GM12878 (cell line): ENCODE results near the gene ADRA2B. TPM values are rescaled to one million over a fixed set of nuclear protein-coding genes. Genes with fewer than 3 reads are reported as not detected.

ENCODE experiments used
- ATAC-seq: fragments of 200-7000 bp; cut with Tn5 transposase; 3 replicates; pipeline ENCODE4 v1.9.1; 2020; ENCODE audit warnings: mild to moderate bottlenecking, moderate library complexity
- BruUV-seq: library from RNA; stranded (reverse); fragments of 400-500 nt; replicated peaks from 2 replicates; lab custom pipeline; 2021; lab: Mats Ljungman, UMichigan
- CTCF ChIA-PET: fragments of 300-600 bp; sonication (Branson Sonifier 250); formaldehyde crosslinking; extraction: SDS; loops from one replicate; lab custom pipeline; 2021; ENCODE audit warnings: inconsistent platforms; lab: Yijun Ruan, JAX
- POLR2A ChIA-PET: fragments of 350-600 bp; formaldehyde crosslinking; extraction: SDS; loops from one replicate; lab custom pipeline; 2021; ENCODE audit warnings: inconsistent platforms; lab: Charles Lee
- RAD21 ChIA-PET: fragments of 300-600 bp; sonication (Branson Sonifier 250); formaldehyde crosslinking; loops from one replicate; lab custom pipeline; 2023; ENCODE audit warnings: antibody characterized with exemption; ENCODE audit not compliant: unreplicated experiment; lab: Charles Lee
- SMC1A ChIA-PET: fragments of 300-600 bp; sonication (Branson Sonifier 250); formaldehyde crosslinking; loops from one replicate; lab custom pipeline; 2023; ENCODE audit not compliant: unreplicated experiment, uncharacterized antibody; lab: Charles Lee
- DNase-seq: peaks from one replicate; pipeline ENCODE4 v3.0.0-alpha.2; 2011; ENCODE audit warnings: low read depth, low spot score
- FAIRE-seq: peaks from 3 replicates; lab custom pipeline; 2011; peaks lifted over from hg19 to GRCh38; lab: Jason Lieb, UNC
- H2AFZ ChIP-seq: 2 replicates; pipeline ENCODE4 v1.6.0; 2011; ENCODE audit warnings: low read depth, low read length, control low read depth; ENCODE audit not compliant: control insufficient read depth
- H3K27ac ChIP-seq: 2 replicates; pipeline ENCODE4 v1.5.1; 2011; ENCODE audit warnings: control low read depth; ENCODE audit not compliant: control insufficient read depth, insufficient read depth
- H3K27me3 ChIP-seq, 2 experiments: replicated peaks in 1 of 2; 2 replicates each; pipeline versions ENCODE4 v1.6.0 to v1.6.1; 2011; ENCODE audit warnings: low read length in 1 of 2; ENCODE audit not compliant: control insufficient read depth in 2 of 2, insufficient read depth in 2 of 2
- H3K36me3 ChIP-seq, 2 experiments: 2 replicates each; pipeline ENCODE4 v1.5.1; 2011; ENCODE audit warnings: low read length in 1 of 2; ENCODE audit not compliant: control insufficient read depth in 2 of 2, insufficient read depth in 2 of 2
- H3K4me1 ChIP-seq: 2 replicates; pipeline ENCODE4 v1.6.1; 2011; ENCODE audit warnings: mild to moderate bottlenecking, low read length, moderate library complexity, mixed read lengths; ENCODE audit not compliant: control insufficient read depth, insufficient read depth
- H3K4me2 ChIP-seq: 2 replicates; pipeline ENCODE4 v1.6.0; 2011; ENCODE audit warnings: control low read depth; ENCODE audit not compliant: control insufficient read depth, insufficient read depth
- H3K4me3 ChIP-seq: fragments of 200-600 bp; sonication (generic); 2 replicates; pipeline ENCODE4 v1.5.1; 2016
- H3K79me2 ChIP-seq: 2 replicates; pipeline ENCODE4 v1.6.0; 2011; ENCODE audit warnings: low read length; ENCODE audit not compliant: control insufficient read depth, insufficient read depth
- H3K9ac ChIP-seq: 2 replicates; pipeline ENCODE4 v1.8.0; 2011; ENCODE audit warnings: low read length, control low read depth, mixed read lengths; ENCODE audit not compliant: control insufficient read depth, insufficient read depth
- H3K9me3 ChIP-seq: replicated peaks from 3 replicates; pipeline ENCODE4 v1.5.1; 2011; ENCODE audit warnings: mild to moderate bottlenecking, low read length; ENCODE audit not compliant: control insufficient read depth, insufficient read depth
- H4K20me1 ChIP-seq: 2 replicates; pipeline ENCODE4 v1.6.0; 2011; ENCODE audit not compliant: control insufficient read depth, insufficient read depth
- NFYB ChIP-seq: IDR thresholded peaks from 2 replicates; pipeline ENCODE4 v1.6.1; 2011; ENCODE audit warnings: low read depth, mild to moderate bottlenecking, low read length, improper control_type of control experiment, moderate library complexity; ENCODE audit not compliant: insufficient read depth
- SMARCA5 ChIP-seq: fragments of 450-650 bp; IDR thresholded peaks from 2 replicates; pipeline ENCODE4 v1.6.1; 2017; ENCODE audit warnings: mild to moderate bottlenecking
- SUZ12 ChIP-seq: fragments of 200-600 bp; sonication (generic); IDR thresholded peaks from one replicate; pipeline ENCODE4 v1.6.1; 2018; ENCODE audit warnings: antibody characterized with exemption, mild to moderate bottlenecking; ENCODE audit not compliant: unreplicated experiment
- YBX1 ChIP-seq: fragments of 450-650 bp; IDR thresholded peaks from 2 replicates; pipeline ENCODE4 v1.6.1; 2016; ENCODE audit warnings: antibody characterized with exemption
- ZNF24 ChIP-seq: fragments of 450-650 bp; IDR thresholded peaks from 2 replicates; pipeline ENCODE4 v1.6.1; 2017; ENCODE audit warnings: antibody characterized with exemption, mild to moderate bottlenecking
- WGBS: methylation state at CpG from one replicate; pipeline ENCODE4 v1.1.6; 2016; ENCODE audit warnings: low lambda C conversion rate; ENCODE audit not compliant: insufficient replicate concordance, insufficient coverage; ENCODE audit errors: missing lambda C conversion rate; 5-methylcytosine and 5-hydroxymethylcytosine counted together
- in situ Hi-C: fragments of 300-500 bp; cut with MboI; formaldehyde crosslinking; loops from 9 replicates; pipeline ENCODE4 v1.14.3; 2018; ENCODE audit warnings: mixed read lengths
- intact Hi-C: fragments of 100-400 bp; cut with micrococcal nuclease; formaldehyde crosslinking; loops from one replicate; pipeline ENCODE4 v1.14.2; 2022; ENCODE audit not compliant: unreplicated experiment
- polyA plus RNA-seq, 11 experiments: library from polyadenylated mRNA; depleted of rRNA in 4 of 11; unstranded in 6 of 11; stranded (reverse) in 5 of 11; fragments of >200 nt; fragmentation: Nextera tagmentation in 4 of 11; fragmentation: Illumina TruSeq in 1 of 11; extraction: Ambion mirVana in 4 of 11; extraction: Trizol in 1 of 11; gene quantifications; 1 replicate in 1 of 11; 2 replicates in 10 of 11; pipeline versions ENCODE4 v1.2.1 to v1.2.3, GENCODE V29; 2011 to 2016; ENCODE audit warnings: inconsistent platforms in 2 of 11, missing spikeins in 2 of 11, low read depth in 1 of 11
- total RNA-seq, 4 experiments: library from RNA; depleted of rRNA in 3 of 4; stranded (reverse); fragments of >200 nt in 3 of 4; fragmentation: Illumina TruSeq in 1 of 4; extraction: Trizol in 1 of 4; gene quantifications; 2 replicates each; pipeline versions ENCODE4 v1.2.1 to v1.2.3, GENCODE V29; 2013 to 2021
- TF ChIP-seq, protein P1 (sequence below): fragments of 450-650 bp; formaldehyde crosslinking; IDR thresholded peaks from 2 replicates; pipeline ENCODE4 v1.4.0; 2022; ENCODE audit warnings: mild to moderate bottlenecking, moderate library complexity
- TF ChIP-seq, protein P2 (sequence below): fragments of 450-650 bp; IDR thresholded peaks from 2 replicates; pipeline ENCODE4 v1.6.1; 2016; ENCODE audit warnings: mild to moderate bottlenecking
- TF ChIP-seq, protein P3 (sequence below): IDR thresholded peaks from 2 replicates; pipeline ENCODE4 v1.6.1; 2012; ENCODE audit warnings: improper control_type of control experiment, low read depth, low read length; ENCODE audit not compliant: insufficient replicate concordance

The ADRA2B gene
- total and polyA plus RNA-seq, 10 of the 15 experiments (the other 5 are each of a cell fraction or from before 2014, with no cell fraction given): 0.01 to 0.10 (median 0.04) TPM; not detected in 6

DNA sequence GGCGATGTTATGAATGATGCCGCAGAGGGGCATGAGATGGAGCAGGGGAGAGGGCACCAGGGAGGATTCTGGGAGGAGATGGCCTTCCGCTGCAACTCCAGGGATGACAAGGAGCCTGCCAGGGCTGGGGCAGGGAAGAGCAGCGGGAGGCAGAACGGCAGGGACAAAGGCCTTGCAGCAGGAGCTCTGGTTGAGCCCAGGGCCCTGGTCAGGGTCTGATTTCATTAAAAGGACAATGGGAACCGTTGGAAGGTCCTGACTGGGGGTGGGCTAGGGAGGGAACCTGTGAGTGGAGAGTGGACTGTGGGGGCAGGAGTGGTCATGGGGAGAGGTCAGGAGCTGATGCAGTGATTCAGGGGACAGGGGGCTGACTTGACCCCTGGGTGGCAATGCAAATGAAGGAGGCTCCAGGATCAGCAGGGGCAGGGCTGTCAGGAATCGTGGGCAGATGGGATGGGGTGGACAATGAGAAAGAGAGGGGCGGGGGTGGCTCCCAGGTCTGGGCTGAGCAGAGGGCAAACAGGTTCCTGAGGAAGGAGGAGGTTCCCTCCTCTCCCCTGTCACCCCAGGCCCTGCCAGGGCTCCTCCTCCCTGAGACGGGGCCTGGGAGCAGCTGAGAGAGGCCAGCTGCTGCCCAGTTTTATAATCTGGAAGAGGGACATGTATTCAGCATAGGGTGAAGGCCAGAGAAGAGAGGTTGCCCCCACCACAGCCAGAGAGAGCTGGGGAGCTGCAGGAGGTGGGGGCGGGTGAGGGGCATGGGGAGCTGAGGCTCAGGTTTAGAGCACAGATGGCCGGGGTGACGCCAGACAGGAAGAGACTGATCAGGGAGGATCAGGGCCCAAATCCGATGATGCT lies 36.2 kb upstream of the ADRA2B start (continued):
- no peak for TF ChIP-seq NFYB
- TF ChIP-seq, protein P1, sequence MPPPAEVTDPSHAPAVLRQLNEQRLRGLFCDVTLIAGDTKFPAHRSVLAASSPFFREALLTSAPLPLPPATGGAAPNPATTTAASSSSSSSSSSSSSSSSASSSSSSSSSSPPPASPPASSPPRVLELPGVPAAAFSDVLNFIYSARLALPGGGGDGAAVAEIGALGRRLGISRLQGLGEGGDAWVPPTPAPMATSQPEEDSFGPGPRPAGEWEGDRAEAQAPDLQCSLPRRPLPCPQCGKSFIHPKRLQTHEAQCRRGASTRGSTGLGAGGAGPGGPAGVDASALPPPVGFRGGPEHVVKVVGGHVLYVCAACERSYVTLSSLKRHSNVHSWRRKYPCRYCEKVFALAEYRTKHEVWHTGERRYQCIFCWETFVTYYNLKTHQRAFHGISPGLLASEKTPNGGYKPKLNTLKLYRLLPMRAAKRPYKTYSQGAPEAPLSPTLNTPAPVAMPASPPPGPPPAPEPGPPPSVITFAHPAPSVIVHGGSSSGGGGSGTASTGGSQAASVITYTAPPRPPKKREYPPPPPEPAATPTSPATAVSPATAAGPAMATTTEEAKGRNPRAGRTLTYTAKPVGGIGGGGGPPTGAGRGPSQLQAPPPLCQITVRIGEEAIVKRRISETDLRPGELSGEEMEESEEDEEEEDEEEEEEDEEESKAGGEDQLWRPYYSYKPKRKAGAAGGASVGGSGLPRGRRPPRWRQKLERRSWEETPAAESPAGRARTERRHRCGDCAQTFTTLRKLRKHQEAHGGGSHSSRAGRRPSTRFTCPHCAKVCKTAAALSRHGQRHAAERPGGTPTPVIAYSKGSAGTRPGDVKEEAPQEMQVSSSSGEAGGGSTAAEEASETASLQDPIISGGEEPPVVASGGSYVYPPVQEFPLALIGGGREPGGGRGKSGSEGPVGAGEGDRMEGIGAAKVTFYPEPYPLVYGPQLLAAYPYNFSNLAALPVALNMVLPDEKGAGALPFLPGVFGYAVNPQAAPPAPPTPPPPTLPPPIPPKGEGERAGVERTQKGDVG (CRISPR knock-in tag): no peak

DNA sequence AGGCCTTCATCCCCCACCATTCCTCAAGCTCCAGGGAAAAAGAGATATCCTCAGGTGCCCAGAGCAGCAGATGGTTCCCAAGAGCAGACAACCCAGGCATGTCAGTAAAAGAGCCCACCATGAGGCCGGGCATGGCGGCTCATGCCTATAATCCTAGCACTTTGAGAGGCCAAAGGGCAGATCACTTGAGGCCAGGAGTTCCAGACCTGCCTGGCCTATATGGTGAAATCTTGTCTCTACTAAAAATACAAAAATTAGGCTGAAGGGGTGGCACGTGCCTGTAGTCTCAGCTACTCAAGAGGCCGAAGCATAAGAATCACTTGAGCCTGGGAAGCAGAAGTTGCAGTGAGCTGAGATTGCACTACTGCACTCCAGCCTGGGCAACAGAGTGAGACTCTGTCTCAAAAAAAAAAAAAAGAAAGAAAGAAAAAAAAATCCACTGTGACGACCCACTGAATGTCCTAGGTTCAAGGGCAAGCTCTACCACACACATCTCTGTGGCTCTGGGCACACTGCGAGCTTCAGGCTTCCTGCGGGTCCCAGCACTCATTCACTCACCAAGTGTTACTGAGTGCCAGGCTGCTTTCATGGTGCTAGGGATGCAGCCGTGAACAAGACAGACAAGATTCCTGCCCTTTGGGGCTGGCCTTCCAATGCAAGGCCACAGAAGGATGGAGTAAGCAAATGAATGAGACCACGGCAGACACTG lies 35.4 kb upstream of the ADRA2B start:
- Histone ChIP-seq H3K4me1 (peaks cover 36% of the 10 kb centered on the region), H4K20me1 (no peaks in the 10 kb centered on the region), H3K27me3 (no peaks in the 10 kb centered on the region), H3K9ac (no peak overlapping the region), H2AFZ (no peak overlapping the region), H3K9me3 (no peaks in the 10 kb centered on the region), H3K4me3 (no peak overlapping the region), H3K79me2 (no peaks in the 10 kb centered on the region; the same call in 1 of the 2 replicates), H3K36me3 (no peaks in the 10 kb centered on the region), H3K4me2 (no peak overlapping the region), H3K27ac (no peak overlapping the region)
- BruUV-seq: no TSS peak
- RAD21 ChIA-PET: interaction anchor here (0.6 to 2.0 kb wide), 5 partner anchors 11 to 22 kb away, joined by 3 to 9 read pairs (median 3); no protein-coding TSS in a partner anchor
- whole genome bisulfite sequencing: 78% methylated on average over 9 of the region's 9 CpGs
- DNase-seq (no peak), FAIRE-seq (no peak), ATAC-seq (no peak)
- POLR2A ChIA-PET: interaction anchor here (0.6 to 0.8 kb wide), 3 partner anchors 8 to 57 kb away, joined by 3 read pairs; partner anchors contain the start of gene STARD7
- intact Hi-C loops: no loop called here
- in situ Hi-C loops: no loop called here
- CTCF ChIA-PET: interaction anchor here (0.6 to 1.6 kb wide), 4 partner anchors 9 to 39 kb away, joined by 3 to 4 read pairs (median 3); no protein-coding TSS in a partner anchor
- SMC1A ChIA-PET: interaction anchor here (0.7 to 1.3 kb wide), 4 partner anchors 9 to 33 kb away, joined by 3 to 4 read pairs (median 3); no protein-coding TSS in a partner anchor
- TF ChIP-seq SUZ12 (no peak), SMARCA5 (no peak), ZNF24 (no peak), YBX1 (no peak)
- TF ChIP-seq, protein P2, sequence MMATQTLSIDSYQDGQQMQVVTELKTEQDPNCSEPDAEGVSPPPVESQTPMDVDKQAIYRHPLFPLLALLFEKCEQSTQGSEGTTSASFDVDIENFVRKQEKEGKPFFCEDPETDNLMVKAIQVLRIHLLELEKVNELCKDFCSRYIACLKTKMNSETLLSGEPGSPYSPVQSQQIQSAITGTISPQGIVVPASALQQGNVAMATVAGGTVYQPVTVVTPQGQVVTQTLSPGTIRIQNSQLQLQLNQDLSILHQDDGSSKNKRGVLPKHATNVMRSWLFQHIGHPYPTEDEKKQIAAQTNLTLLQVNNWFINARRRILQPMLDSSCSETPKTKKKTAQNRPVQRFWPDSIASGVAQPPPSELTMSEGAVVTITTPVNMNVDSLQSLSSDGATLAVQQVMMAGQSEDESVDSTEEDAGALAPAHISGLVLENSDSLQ: no peak
- TF ChIP-seq, protein P3, sequence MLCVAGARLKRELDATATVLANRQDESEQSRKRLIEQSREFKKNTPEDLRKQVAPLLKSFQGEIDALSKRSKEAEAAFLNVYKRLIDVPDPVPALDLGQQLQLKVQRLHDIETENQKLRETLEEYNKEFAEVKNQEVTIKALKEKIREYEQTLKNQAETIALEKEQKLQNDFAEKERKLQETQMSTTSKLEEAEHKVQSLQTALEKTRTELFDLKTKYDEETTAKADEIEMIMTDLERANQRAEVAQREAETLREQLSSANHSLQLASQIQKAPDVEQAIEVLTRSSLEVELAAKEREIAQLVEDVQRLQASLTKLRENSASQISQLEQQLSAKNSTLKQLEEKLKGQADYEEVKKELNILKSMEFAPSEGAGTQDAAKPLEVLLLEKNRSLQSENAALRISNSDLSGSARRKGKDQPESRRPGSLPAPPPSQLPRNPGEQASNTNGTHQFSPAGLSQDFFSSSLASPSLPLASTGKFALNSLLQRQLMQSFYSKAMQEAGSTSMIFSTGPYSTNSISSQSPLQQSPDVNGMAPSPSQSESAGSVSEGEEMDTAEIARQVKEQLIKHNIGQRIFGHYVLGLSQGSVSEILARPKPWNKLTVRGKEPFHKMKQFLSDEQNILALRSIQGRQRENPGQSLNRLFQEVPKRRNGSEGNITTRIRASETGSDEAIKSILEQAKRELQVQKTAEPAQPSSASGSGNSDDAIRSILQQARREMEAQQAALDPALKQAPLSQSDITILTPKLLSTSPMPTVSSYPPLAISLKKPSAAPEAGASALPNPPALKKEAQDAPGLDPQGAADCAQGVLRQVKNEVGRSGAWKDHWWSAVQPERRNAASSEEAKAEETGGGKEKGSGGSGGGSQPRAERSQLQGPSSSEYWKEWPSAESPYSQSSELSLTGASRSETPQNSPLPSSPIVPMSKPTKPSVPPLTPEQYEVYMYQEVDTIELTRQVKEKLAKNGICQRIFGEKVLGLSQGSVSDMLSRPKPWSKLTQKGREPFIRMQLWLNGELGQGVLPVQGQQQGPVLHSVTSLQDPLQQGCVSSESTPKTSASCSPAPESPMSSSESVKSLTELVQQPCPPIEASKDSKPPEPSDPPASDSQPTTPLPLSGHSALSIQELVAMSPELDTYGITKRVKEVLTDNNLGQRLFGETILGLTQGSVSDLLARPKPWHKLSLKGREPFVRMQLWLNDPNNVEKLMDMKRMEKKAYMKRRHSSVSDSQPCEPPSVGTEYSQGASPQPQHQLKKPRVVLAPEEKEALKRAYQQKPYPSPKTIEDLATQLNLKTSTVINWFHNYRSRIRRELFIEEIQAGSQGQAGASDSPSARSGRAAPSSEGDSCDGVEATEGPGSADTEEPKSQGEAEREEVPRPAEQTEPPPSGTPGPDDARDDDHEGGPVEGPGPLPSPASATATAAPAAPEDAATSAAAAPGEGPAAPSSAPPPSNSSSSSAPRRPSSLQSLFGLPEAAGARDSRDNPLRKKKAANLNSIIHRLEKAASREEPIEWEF: no peak
